Esophagus muscularis mucosa (tissue), 4 donors: Measurements from ENCODE around the gene SLC35E2B. TPM values are rescaled to one million over a fixed set of nuclear protein-coding genes. Genes with fewer than 3 reads are reported as not detected.
A peak's percentile ranks its signal among the peaks of the same experiment; 100 is the strongest.
"Not testable (repeated sequence)": the region's sequence is repeated elsewhere in the genome, so short reads cannot be mapped to it uniquely, and the experiment has no call there.

Source experiments
- DNase-seq: peaks from one replicate; pipeline ENCODE4 v3.0.0-alpha.2; 2017; ENCODE audit errors: extremely low spot score
- H3K27ac ChIP-seq, 4 donors: fragments of 200-600 bp; sonication (generic); replicated peaks in 1 of 4; 1 replicate in 3 of 4; 2 replicates in 1 of 4; pipeline ENCODE4 v1.5.1; 2016 to 2019; ENCODE audit warnings: mild to moderate bottlenecking in 1 of 4
- H3K27me3 ChIP-seq, 4 donors: fragments of 200-600 bp; sonication (generic); one replicate each; pipeline versions ENCODE4 v1.5.1 to v1.6.0; 2016 to 2019
- H3K36me3 ChIP-seq, 4 donors: fragments of 200-600 bp; sonication (generic); one replicate each; pipeline ENCODE4 v1.5.1; 2016 to 2019
- H3K4me1 ChIP-seq, 4 donors: fragments of 200-600 bp; sonication (generic); one replicate each; pipeline ENCODE4 v1.5.1; 2016 to 2019
- H3K4me3 ChIP-seq, 4 donors: fragments of 200-600 bp; sonication (generic); 1 replicate in 2 of 4; 2 replicates in 2 of 4; pipeline ENCODE4 v1.5.1; 2016 to 2019; ENCODE audit warnings: mild to moderate bottlenecking in 4 of 4, moderate library complexity in 1 of 4
- H3K9me3 ChIP-seq, 4 donors: fragments of 200-600 bp; sonication (generic); 1 replicate in 3 of 4; 2 replicates in 1 of 4; pipeline ENCODE4 v1.5.1; 2016 to 2019
- POLR2A ChIP-seq: fragments of 450-650 bp; IDR thresholded peaks from one replicate; pipeline ENCODE4 v1.6.1; 2017; ENCODE audit warnings: antibody characterized with exemption, moderate library complexity, mild to moderate bottlenecking, low read depth
- POLR2AphosphoS5 ChIP-seq, 2 donors: sonication (generic); formaldehyde crosslinking; IDR thresholded peaks; one replicate each; pipeline ENCODE4 v1.6.1; 2017; ENCODE audit warnings: antibody characterized with exemption in 2 of 2
- WGBS: methylation state at CpG from one replicate; pipeline ENCODE4 v1.1.5; 2018; 5-methylcytosine and 5-hydroxymethylcytosine counted together
- intact Hi-C: fragments of 100-400 bp; cut with DNase I; formaldehyde crosslinking; loops from one replicate; pipeline ENCODE4 v1.15.1; 2023
- total RNA-seq, 4 donors: library from RNA; depleted of rRNA; stranded (reverse); fragments of >200 nt; gene quantifications; one replicate each; pipeline versions ENCODE4 v1.1.0 to v1.2.1, GENCODE V29; 2016
- TF ChIP-seq, protein P1 (sequence below), 3 experiments: fragments of 200-600 bp in 2 of 3; fragments of 450-650 bp in 1 of 3; sonication (generic) in 2 of 3; IDR thresholded peaks; one replicate each; pipeline ENCODE4 v1.5.1; 2017 to 2019; ENCODE audit warnings: antibody characterized with exemption in 3 of 3, mild to moderate bottlenecking in 2 of 3, moderate library complexity in 1 of 3

SLC35E2B gene
- total RNA-seq, 4 donors from 2014 or later, result 25.7 to 65.0 (median 35.6) TPM

DNA sequence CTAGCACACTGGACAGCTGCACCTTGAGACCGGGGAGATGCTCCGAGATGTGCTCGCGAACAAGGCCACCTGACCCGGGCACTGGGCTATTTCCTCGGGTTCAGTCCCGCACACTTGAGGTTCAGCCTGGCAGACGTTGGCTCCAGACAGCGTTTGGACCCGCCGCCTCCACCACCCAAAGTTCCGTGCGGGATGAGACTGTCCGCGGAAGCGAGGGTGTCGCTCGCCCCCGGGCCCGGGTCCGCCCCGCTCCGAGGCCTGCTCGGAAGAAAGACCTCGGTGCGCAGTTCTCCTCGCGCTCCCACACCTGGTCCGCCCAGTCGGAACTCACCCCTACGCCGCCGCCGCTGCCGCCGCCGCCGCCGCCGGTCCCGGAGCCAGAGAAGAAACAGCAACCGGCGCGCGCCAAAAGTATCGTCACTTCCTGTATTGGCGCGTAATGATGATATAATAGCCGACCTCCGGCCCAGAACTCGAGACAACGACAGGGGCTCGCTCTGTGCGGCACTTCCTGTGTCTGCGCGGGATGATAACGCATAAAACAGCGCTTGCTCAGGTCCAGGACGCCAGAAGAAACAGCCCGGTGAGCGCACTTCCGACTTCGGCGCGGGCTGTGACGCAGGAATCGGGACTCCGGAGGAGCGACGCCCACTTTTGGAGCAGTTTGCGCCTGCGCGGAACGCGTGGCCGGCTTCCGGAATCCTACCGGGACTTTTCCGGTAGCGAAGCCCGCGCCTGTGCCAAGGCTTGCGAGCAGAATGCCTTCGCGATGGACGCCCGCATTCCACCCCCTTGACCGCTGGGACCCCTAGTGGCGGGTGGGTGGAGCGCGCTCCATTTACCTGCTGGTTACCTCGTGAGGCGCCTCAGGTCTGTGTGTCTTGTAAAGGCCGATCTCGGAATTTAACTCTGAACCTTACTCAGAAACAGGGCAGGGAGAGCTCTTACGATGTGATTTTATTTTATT is 33.7 kb downstream of the SLC35E2B start, which contains the start of gene CDK11B:
TSS of gene CDK11B (minus strand) at position 422 of the 967 bp plus-strand sequence. CDS start 1,519 bp downstream, outside the sequence.
- H3K27me3 ChIP-seq, H3K9me3 ChIP-seq, intact Hi-C loops: not testable (repeated sequence)
- peak; percentile 98 for DNase-seq
- H3K27ac ChIP-seq, result peak within 1 kb of the TSS; percentile 84 to 94 (median 92)
- peaks cover 15 to 39% (median 35%) of the 10 kb centered on the region in 4 donors for H3K36me3 ChIP-seq
- H3K4me1 ChIP-seq, result peaks cover 6 to 28% (median 14%) of the 10 kb centered on the region in 4 donors
- TF ChIP-seq, protein P1, sequence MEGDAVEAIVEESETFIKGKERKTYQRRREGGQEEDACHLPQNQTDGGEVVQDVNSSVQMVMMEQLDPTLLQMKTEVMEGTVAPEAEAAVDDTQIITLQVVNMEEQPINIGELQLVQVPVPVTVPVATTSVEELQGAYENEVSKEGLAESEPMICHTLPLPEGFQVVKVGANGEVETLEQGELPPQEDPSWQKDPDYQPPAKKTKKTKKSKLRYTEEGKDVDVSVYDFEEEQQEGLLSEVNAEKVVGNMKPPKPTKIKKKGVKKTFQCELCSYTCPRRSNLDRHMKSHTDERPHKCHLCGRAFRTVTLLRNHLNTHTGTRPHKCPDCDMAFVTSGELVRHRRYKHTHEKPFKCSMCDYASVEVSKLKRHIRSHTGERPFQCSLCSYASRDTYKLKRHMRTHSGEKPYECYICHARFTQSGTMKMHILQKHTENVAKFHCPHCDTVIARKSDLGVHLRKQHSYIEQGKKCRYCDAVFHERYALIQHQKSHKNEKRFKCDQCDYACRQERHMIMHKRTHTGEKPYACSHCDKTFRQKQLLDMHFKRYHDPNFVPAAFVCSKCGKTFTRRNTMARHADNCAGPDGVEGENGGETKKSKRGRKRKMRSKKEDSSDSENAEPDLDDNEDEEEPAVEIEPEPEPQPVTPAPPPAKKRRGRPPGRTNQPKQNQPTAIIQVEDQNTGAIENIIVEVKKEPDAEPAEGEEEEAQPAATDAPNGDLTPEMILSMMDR (IDR thresholded peaks at IDR 0.05), result peak in 2 of 3 experiments; percentile 11 to 22
- TF ChIP-seq POLR2A, result peak; percentile 13
- TF ChIP-seq POLR2AphosphoS5 (IDR thresholded peaks at IDR 0.05), result peak; percentile 84 to 95
- H3K4me3 ChIP-seq, result peak within 1 kb of the TSS; percentile 60 to 75 (median 60)
- under 1% methylated on average over 47 of the region's 96 CpGs for WGBS

DNA sequence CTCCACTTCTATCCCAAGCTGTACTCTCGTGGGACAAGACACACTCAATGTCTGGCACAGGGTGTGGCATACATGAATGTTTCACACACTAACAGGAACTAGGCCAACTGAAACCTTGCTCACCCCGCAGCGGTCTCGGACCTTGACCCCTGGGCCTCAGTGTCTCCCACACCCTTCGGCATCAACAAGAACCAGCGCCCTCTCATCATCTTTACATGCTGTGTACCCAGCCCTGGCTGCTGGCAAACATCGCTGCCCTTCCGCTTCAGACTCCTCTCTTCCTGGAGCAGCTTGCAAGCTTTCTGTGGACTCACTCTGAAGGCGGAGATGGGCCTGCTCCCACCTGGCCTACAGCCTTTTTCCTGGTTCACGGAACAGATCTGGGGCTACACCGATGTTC is 44.3 kb downstream of the SLC35E2B start:
- WGBS, result 94% methylated on average over 11 of the region's 11 CpGs
- DNase-seq, intact Hi-C loops, H3K4me1 ChIP-seq, H3K27ac ChIP-seq, H3K27me3 ChIP-seq, H3K4me3 ChIP-seq, H3K9me3 ChIP-seq: not testable (repeated sequence)
- H3K36me3 ChIP-seq, result peaks cover 39 to 72% (median 70%) of the 10 kb centered on the region in 4 donors

DNA sequence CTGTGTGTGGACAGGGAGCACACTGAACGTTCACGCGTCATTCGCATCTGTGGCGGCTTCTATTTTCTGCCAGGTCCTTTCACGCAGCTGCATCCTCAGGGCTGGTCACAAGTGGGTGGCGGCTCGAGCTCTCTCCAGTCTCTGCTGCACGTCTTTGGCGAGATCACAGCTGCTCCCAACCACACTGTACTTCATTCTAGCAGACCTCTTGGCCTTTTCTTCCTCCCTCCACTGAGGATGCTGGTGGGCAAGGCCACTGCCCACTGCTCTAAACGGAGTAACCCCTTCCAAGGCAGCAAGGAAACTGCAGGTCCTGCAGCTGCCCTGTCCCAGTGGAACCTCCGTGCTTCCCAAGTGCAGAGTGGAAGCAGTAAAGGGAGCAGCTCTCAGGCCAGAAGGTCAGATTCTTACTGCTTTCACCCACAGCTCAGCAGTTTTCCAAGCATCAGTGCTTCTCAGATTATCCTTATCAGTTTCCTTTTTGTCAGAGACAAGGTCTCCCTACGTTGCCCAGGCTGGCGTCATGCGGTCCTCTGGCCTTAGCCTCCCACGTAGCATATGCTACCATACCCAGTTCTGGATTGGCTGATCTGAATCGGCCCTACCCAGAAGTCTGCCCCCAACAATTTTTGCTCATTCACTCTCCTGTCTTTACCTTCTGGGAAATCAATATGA is 44.9 kb downstream of the SLC35E2B start:
- H3K27ac ChIP-seq, DNase-seq, intact Hi-C loops, H3K4me1 ChIP-seq, H3K27me3 ChIP-seq, H3K4me3 ChIP-seq, H3K9me3 ChIP-seq: not testable (repeated sequence)
- WGBS, result 94% methylated on average over 17 of the region's 17 CpGs
- peaks cover 39 to 66% (median 64%) of the 10 kb centered on the region in 4 donors for H3K36me3 ChIP-seq

DNA sequence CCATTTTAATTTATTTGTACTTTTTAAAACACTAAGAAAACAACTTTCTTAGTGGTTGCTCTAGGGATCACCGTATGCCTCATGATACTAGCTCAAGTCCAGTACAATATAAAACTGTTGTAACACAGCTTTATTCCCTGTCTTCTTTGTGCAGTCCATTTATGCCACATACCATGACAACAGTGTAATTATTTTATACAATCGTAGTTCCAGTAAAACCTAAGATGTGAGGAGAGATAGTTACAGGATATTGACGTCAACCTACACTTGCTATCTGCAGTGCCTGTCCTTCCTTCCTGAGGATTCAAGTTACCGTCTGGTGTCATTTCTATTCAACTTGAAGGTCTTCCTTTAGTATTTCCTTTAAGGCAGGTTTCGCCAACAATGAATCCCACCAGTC is 46.3 kb downstream of the SLC35E2B start:
- intact Hi-C loops, result not testable (repeated sequence)

DNA sequence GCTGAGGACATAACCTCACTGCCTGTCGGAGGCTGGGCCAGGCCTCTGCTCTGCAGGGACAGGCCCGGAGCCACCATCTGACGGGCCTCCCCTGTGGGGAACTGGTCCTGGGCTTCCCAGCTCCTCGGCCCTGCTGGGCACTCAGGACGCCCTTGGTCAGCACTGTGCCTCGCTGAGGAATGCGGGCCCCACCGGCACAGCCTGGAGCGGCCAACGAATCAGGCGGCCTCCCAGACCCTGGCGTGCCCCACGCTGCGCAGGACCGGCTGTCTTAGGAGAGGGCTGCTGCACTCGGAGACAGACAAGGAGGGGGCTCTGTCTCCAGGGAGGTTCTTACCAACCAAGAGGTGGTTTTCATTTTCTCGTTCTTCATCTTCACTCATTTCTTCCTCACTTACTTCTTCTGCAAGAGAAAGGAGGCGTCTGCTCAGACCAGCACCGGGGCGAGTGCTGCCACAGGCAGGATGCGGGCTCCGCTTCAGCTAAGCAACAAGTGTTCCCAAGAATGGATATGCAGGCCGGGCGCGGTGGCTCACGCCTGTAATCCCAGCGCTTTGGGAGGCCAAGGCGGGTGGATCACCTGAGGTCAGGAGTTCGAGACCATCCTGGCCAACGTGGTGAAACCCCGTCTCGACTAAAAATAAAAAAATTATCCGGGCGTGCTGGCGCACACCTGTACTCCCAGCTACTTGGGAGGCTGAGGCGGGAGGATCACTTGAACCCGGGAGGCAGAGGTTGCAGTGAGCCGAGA is 51.7 kb downstream of the SLC35E2B start:
- H3K27me3 ChIP-seq, intact Hi-C loops, H3K4me3 ChIP-seq, H3K4me1 ChIP-seq, H3K9me3 ChIP-seq, DNase-seq, H3K27ac ChIP-seq: not testable (repeated sequence)
- peaks cover 19 to 52% (median 40%) of the 10 kb centered on the region in 4 donors for H3K36me3 ChIP-seq
- WGBS, result 94% methylated on average over 16 of the region's 38 CpGs

More for the DNA sequence above, 46.3 kb downstream of the SLC35E2B start:
- not testable (repeated sequence) for H3K9me3 ChIP-seq, H3K4me3 ChIP-seq, H3K27ac ChIP-seq, DNase-seq, H3K27me3 ChIP-seq, H3K4me1 ChIP-seq
- peaks cover 26 to 54% (median 50%) of the 10 kb centered on the region in 4 donors for H3K36me3 ChIP-seq
- 81% methylated on average over 5 of the region's 5 CpGs for WGBS

DNA sequence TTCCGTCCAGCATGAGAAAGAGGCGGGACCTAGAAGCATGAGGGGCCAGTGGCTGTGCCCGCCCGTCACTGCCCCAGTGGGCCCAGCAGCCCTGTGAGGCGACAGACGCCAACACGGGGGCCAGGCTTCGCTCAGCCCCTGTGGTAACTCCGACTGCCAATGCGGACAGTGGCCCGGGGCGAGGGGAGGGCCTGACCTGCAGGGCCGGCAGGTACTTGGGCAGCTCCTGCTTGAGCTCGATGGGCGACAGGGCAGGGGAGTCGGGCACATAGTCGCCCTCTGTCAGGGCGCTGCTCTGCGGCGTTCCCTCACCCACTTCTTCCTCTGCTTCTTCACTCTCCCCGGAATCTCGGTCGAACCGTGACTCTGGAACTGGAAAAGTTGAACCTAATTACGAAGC is 52.5 kb downstream of the SLC35E2B start:
- WGBS, result 89% methylated on average over 8 of the region's 25 CpGs

DNA sequence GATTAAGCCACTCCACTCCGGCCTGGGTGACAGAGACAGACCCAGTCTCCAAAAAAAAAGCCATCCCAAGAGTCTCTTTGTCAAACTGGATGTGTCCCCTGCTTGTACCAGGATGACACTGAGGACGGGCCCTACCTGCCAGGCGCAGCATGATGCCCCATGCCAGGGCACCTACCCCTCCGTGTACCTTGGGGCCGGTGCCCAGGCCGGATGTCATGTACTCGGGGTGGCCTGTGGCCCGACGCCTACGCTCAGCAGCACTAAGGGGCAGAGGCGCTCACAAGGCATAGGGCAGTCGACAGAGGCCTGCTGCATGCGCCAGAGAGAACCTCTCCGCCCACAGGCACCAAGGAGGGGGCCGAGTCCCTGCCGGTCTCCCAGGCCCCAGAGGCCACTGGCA is 53.2 kb downstream of the SLC35E2B start:
- H3K36me3 ChIP-seq, result peaks cover 19 to 49% (median 38%) of the 10 kb centered on the region in 4 donors
- H3K4me3 ChIP-seq, H3K27ac ChIP-seq, DNase-seq, H3K4me1 ChIP-seq, H3K27me3 ChIP-seq, H3K9me3 ChIP-seq, intact Hi-C loops: not testable (repeated sequence)
- WGBS, result 88% methylated on average over 3 of the region's 16 CpGs

More for the DNA sequence above, 52.5 kb downstream of the SLC35E2B start:
- intact Hi-C loops, H3K9me3 ChIP-seq, H3K4me1 ChIP-seq, DNase-seq, H3K27ac ChIP-seq, H3K4me3 ChIP-seq, H3K27me3 ChIP-seq: not testable (repeated sequence)
- peaks cover 19 to 49% (median 38%) of the 10 kb centered on the region in 4 donors for H3K36me3 ChIP-seq

DNA sequence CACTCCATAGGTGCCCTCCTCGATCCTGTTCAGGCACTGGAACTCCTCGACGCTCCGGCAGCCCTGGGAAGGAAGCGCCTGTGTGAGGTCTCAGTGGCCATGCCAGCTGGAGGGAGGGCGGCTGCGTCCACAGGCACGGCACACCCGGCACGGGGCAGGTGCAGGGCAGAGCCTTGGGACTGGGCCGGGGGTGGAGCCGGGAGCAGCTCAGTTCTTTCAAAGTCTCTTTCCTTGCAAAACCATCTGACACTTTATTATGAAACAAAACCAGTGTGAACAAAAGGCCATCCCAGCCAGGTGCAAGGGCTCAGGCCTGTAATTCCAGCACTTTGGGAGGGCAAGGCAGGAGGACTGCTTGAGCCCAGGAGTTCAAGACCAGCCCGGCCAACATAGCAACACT is 54.1 kb downstream of the SLC35E2B start:
- H3K9me3 ChIP-seq, H3K27ac ChIP-seq, H3K4me3 ChIP-seq, DNase-seq, intact Hi-C loops, H3K27me3 ChIP-seq, H3K4me1 ChIP-seq: not testable (repeated sequence)
- H3K36me3 ChIP-seq, result peaks cover 19 to 49% (median 38%) of the 10 kb centered on the region in 4 donors
- 79% methylated on average over 3 of the region's 13 CpGs for WGBS

DNA sequence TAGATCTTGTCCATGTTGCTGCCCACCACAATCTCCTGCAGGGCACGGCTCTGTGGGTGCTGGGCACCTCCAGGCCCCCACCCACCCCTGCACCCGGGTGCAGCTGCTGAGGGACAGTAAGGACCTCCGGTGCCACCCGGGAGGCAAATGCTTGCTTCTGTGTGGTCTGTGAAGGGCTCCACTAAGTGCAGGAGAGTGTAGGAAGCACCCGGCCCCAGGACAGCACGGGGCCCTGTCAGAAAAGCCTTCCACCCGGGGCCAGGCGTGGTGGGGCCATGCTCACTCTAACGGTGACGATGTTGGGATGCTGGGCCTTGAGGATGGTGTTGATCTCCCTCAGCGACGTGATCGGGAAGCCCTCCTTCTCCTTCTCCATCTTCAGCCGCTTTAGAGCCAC is 55.1 kb downstream of the SLC35E2B start:
- DNase-seq, intact Hi-C loops, H3K4me1 ChIP-seq, H3K4me3 ChIP-seq, H3K9me3 ChIP-seq, H3K27ac ChIP-seq, H3K27me3 ChIP-seq: not testable (repeated sequence)
- peaks cover 19 to 49% (median 38%) of the 10 kb centered on the region in 4 donors for H3K36me3 ChIP-seq
- 98% methylated on average over 11 of the region's 14 CpGs for WGBS

DNA sequence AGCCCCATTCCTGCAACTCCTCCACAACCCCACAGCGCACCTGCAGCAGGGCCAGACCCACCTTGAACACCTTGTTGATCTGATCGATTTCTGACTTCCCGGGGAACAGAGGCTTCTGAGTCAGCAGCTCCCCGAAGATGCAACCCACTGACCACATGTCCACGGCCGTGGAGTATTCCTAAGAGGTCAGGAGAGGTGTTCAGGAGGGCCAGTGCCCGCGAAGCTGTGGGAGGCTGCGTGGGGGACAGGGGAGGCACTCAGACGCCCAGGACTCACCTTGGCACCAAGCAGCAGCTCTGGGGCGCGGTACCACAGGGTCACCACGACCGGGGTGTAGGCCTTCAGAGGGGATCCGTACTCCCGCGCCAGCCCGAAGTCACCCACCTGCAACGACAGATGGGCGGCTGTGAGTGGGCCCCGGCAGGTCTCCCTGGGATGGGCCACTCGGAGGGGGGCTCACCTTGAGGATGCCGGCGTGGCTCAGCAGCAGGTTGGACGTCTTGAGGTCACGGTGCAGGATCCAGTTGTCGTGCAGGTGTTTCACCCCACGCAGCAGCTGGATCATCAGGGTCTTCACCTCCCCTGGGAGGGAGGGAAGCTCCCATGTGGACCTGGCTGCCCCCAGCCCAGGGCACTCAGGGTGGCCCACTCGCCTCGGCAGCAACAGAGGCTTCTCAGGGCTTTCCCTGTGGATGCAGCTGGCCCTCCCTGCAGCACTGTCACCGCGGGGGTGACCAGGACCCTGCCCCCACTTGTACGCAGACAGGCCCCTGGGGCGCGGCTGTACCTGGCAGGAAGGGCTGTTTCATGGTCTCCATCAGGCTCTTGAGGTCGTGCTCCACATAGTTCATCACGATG is 55.7 kb downstream of the SLC35E2B start:
- H3K27me3 ChIP-seq, DNase-seq, H3K9me3 ChIP-seq, H3K4me1 ChIP-seq, intact Hi-C loops, H3K4me3 ChIP-seq, H3K27ac ChIP-seq: not testable (repeated sequence)
- WGBS, result 85% methylated on average over 22 of the region's 37 CpGs
- peaks cover 19 to 49% (median 38%) of the 10 kb centered on the region in 4 donors for H3K36me3 ChIP-seq
